BLaER1 (cell line): ENCODE results near the gene TBCEL.

Source experiments
- H3K27ac ChIP-seq: shearing (Covaris generic); formaldehyde crosslinking; 2 replicates; pipeline ENCODE4 v1.8.1; 2022
- H3K27me3 ChIP-seq: shearing (Covaris generic); formaldehyde crosslinking; 2 replicates; pipeline ENCODE4 v1.8.1; 2022
- H3K36me3 ChIP-seq: shearing (Covaris generic); formaldehyde crosslinking; 2 replicates; pipeline ENCODE4 v1.8.1; 2022
- H3K4me1 ChIP-seq: shearing (Covaris generic); formaldehyde crosslinking; 2 replicates; pipeline ENCODE4 v1.8.1; 2022
- H3K4me2 ChIP-seq: shearing (Covaris generic); formaldehyde crosslinking; 2 replicates; pipeline ENCODE4 v1.8.1; 2022
- H3K4me3 ChIP-seq: shearing (Covaris generic); formaldehyde crosslinking; 2 replicates; pipeline ENCODE4 v1.8.1; 2022
- H3K9ac ChIP-seq: shearing (Covaris generic); formaldehyde crosslinking; 2 replicates; pipeline ENCODE4 v1.8.1; 2022
- H3K9me3 ChIP-seq: shearing (Covaris generic); formaldehyde crosslinking; 2 replicates; pipeline ENCODE4 v1.8.1; 2022
- H4K20me1 ChIP-seq: shearing (Covaris generic); formaldehyde crosslinking; 2 replicates; pipeline ENCODE4 v1.8.1; 2022
- Cebpa-rat ChIP-seq: shearing (Covaris generic); IDR thresholded peaks from 2 replicates; pipeline ENCODE4 v1.8.1; 2022

The TBCEL gene

DNA sequence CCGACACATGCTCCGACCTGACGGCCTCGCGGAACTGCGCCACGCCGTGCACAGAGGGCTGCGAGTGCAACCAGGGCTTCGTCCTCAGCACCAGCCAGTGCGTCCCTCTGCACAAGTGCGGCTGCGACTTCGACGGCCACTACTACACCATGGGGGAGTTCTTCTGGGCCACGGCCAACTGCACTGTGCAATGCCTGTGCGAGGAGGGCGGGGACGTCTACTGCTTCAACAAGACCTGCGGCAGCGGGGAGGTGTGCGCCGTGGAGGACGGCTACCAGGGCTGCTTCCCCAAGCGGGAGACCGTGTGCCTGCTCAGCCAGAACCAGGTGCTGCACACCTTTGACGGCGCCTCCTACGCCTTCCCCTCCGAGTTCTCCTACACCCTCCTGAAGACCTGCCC lies 103.9 kb downstream of the TBCEL start:
- H3K4me2 ChIP-seq = no peak overlapping the region
- no peaks in the 10 kb centered on the region for H3K36me3 ChIP-seq
- H3K9ac ChIP-seq = no peak overlapping the region
- H3K27me3 ChIP-seq = no peaks in the 10 kb centered on the region
- no peak for TF ChIP-seq Cebpa-rat
- H3K27ac ChIP-seq = no peak overlapping the region
- H3K4me3 ChIP-seq = no peak overlapping the region
- H4K20me1 ChIP-seq = no peaks in the 10 kb centered on the region
- H3K9me3 ChIP-seq = peaks cover 9% of the 10 kb centered on the region
- H3K4me1 ChIP-seq = peaks cover 11% of the 10 kb centered on the region

DNA sequence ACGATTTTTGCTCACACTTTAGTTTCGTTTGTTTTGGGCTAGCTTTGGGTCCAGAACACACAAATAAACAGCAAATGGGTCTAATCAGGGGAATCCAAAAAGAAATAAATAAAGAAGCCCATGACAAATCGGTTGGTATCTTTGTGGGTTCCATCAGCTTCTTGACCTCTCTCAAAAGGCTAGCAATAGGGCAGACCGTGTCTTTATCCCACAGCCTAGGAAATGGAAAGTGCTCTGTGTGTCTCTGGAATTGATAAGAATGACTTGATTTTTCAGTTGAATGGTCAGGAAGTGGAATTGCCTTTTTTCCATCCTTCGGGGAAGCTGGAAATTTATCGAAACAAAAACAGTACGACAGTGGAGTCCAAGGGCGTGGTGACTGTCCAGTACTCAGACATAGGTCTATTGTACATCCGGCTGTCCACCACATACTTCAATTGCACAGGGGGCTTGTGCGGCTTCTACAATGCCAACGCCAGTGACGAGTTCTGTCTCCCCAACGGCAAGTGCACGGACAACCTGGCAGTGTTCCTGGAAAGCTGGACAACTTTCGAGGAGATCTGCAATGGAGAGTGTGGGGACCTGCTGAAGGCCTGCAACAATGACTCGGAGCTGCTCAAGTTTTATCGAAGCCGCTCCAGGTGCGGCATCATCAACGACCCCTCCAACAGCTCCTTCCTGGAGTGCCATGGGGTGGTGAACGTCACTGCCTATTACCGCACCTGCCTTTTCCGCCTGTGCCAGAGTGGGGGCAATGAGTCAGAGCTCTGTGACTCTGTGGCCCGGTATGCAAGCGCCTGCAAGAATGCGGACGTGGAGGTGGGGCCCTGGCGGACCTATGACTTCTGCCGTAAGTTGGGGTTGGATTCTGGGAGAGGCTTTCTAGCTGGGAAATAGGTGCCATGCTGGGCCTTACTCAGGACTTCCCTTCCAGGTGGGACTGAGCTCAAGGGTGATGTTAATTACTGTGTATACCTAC lies 105.7 kb downstream of the TBCEL start:
- TF ChIP-seq Cebpa-rat = no peak
- peaks cover 14% of the 10 kb centered on the region for H3K4me1 ChIP-seq
- H3K36me3 ChIP-seq = no peaks in the 10 kb centered on the region
- no peak overlapping the region for H3K4me3 ChIP-seq
- no peak overlapping the region for H3K9ac ChIP-seq
- H3K27ac ChIP-seq = no peak overlapping the region
- no peak overlapping the region for H3K4me2 ChIP-seq
- no peaks in the 10 kb centered on the region for H3K27me3 ChIP-seq
- H4K20me1 ChIP-seq = no peaks in the 10 kb centered on the region
- H3K9me3 ChIP-seq = no peaks in the 10 kb centered on the region

DNA sequence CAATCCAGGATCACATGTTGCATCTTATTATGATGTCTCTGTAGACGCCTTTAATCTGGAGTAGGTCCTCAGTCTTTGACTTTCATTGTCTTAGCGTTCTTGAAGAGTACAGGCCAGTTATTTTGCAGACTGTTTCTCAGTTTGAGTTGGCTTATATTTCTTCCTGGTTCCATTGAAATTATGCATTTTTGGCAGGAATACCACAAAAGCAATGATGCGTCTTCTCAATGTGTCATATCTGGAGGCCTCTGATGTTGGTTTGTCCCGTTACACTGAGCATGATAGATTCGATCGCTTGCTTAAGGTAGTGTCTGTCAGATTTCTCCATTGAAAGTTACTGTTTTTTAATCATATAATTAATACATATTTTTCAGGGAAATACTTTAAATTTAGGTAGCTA lies 107.8 kb downstream of the TBCEL start:
- no peaks in the 10 kb centered on the region for H3K36me3 ChIP-seq
- no peak for TF ChIP-seq Cebpa-rat
- H3K4me3 ChIP-seq = no peak overlapping the region
- peaks cover 14% of the 10 kb centered on the region for H3K4me1 ChIP-seq
- H3K9ac ChIP-seq = no peak overlapping the region
- no peak overlapping the region for H3K27ac ChIP-seq
- H4K20me1 ChIP-seq = no peaks in the 10 kb centered on the region
- no peaks in the 10 kb centered on the region for H3K27me3 ChIP-seq
- H3K9me3 ChIP-seq = no peaks in the 10 kb centered on the region
- H3K4me2 ChIP-seq = no peak overlapping the region

DNA sequence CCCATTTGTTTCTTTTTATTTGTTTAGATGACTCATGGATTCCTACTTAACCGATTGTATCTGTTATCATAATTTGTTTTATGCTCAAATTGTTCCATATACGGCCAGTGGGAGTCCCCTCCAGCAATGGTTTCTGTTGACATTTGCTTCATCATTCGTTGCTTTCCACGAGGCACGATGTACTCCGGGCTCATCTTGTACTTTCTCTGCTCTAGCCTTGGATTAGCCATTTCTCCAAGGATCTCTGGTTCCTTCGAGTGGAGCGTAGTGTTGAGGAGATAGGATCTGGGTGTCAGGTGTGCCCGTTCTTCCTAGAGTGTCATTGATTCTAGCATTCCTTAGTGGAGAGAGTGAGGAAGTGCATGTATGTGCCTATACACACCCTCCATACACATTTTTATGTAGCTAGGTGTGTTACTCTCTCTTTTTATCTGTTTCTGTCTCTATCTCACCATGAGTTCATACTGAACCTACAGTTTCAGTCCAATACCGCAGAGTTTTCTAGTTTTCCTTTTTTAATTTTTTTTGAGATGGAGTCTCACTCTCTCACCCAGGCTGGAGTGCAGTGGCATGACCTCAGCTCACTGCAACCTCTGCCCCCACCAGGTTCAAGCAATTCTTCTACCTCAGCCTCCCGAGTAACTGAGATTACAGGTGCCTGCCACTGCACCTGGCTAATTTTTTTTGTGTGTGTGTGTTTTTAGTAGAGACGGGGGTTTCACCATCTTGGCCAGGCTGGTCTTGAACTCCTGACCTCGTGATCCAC lies 108.5 kb downstream of the TBCEL start:
- Histone ChIP-seq H4K20me1 (no peaks in the 10 kb centered on the region), H3K27ac (no peak overlapping the region), H3K4me2 (no peak overlapping the region), H3K4me3 (no peak overlapping the region), H3K9me3 (no peaks in the 10 kb centered on the region), H3K4me1 (peaks cover 14% of the 10 kb centered on the region), H3K9ac (no peak overlapping the region), H3K36me3 (no peaks in the 10 kb centered on the region), H3K27me3 (no peaks in the 10 kb centered on the region)
- TF ChIP-seq Cebpa-rat = no peak

DNA sequence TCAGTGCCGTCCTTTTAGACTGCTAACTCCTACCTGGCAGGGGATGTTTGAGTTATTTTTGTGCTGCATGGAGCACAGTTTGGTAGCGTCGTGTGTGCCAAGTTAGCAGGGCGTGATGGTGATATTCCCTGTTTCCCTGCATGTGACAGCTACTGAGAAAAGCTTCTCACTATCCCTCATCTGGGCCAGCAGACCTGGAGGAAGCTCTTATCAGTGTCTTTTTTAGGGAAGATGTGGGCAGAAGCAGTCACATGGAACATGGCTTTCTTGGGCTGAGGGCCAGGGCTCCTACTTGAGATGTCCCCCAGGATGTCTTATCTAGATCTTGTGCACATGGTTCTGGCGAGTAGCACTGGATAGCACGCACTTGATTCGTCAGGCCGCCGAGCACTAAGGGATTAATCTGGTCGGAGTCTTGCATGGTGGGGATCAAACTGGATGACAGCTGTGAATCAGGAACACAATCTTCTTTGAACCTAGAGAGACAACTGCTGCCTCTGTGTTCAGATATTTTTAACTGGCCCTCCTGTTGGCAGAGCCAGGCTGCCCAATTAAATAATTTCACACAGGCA lies 110.9 kb downstream of the TBCEL start:
- TF ChIP-seq Cebpa-rat = no peak
- no peaks in the 10 kb centered on the region for H3K9me3 ChIP-seq
- H3K4me1 ChIP-seq = peaks cover 14% of the 10 kb centered on the region
- H3K4me2 ChIP-seq = peak overlapping the region; percentile 5; the same call in 1 of the 2 replicates
- H4K20me1 ChIP-seq = no peaks in the 10 kb centered on the region
- H3K27me3 ChIP-seq = no peaks in the 10 kb centered on the region
- no peak overlapping the region for H3K9ac ChIP-seq
- no peak overlapping the region for H3K4me3 ChIP-seq
- no peak overlapping the region for H3K27ac ChIP-seq
- no peaks in the 10 kb centered on the region for H3K36me3 ChIP-seq

DNA sequence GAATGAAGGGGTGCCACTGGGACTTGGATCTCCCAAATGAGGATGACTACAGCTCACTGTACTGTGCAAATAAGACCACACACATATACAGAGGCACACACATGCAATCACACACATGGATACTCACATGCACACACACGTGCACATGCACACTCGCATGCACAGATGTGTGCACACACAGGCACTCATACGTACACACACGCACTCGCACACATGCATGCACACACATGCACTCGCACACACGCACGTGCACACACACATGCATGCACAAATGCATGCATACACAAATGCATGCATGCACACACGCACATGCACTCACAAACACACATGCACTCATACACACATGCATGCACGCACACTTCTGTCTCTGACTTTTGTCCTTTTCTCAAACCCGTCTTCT lies 113.1 kb downstream of the TBCEL start:
- TF ChIP-seq Cebpa-rat = no peak
- no peaks in the 10 kb centered on the region for H3K27me3 ChIP-seq

DNA sequence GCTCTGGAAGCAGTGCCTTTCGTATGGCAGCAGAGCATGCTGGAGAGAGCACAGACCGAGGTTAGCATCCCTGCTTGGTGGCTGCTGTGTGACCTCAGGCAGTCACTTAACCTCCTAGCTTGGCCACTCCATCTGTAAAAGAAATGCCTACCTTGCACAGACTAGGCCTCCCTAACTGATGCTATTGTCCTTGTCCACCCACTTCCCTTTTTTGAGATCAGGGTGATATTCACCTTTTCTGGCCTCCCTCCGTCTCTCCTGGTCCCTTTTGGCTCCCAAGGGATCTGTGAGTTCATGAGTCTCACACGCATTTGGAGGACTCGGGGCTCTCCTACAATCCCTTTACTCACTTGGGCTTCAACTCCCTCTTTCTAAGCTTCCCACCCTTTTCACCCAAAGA lies 114.4 kb downstream of the TBCEL start:
- no peak overlapping the region for H3K27ac ChIP-seq
- no peaks in the 10 kb centered on the region for H3K27me3 ChIP-seq

More for the DNA sequence above, 113.1 kb downstream of the TBCEL start:
- Histone ChIP-seq H3K4me3 (no peak overlapping the region), H3K9ac (no peak overlapping the region), H4K20me1 (no peaks in the 10 kb centered on the region), H3K4me2 (no peak overlapping the region), H3K36me3 (no peaks in the 10 kb centered on the region), H3K4me1 (peaks cover 14% of the 10 kb centered on the region), H3K27ac (no peak overlapping the region), H3K9me3 (no peaks in the 10 kb centered on the region)

DNA sequence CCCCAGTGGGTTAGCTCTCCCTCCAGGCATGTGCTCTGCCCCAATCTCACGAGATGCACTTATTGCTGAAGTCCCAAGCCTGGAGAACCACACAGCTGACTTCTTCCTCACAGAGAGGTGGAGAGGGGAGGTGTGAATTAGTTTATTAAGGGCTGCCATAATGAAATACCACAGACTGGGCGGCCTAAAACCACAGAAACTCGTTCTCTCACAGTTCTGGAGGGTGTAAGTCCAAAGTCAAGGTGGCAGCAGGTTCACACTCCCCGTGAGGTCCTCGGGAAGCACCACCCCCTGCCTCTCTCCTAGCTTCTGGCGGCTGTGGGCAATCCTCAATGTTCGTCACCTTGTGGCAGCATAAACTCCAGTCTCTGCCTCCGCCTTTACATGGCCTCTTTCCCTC lies 116.5 kb downstream of the TBCEL start:
- Histone ChIP-seq H3K36me3 (no peaks in the 10 kb centered on the region), H3K9me3 (no peaks in the 10 kb centered on the region), H3K4me3 (no peak overlapping the region), H4K20me1 (no peaks in the 10 kb centered on the region), H3K27ac (no peak overlapping the region), H3K27me3 (no peaks in the 10 kb centered on the region), H3K4me2 (no peak overlapping the region), H3K4me1 (peaks cover 14% of the 10 kb centered on the region), H3K9ac (no peak overlapping the region)
- no peak for TF ChIP-seq Cebpa-rat

More for the DNA sequence above, 114.4 kb downstream of the TBCEL start:
- H3K36me3 ChIP-seq = no peaks in the 10 kb centered on the region
- H3K9me3 ChIP-seq = no peaks in the 10 kb centered on the region
- peaks cover 10% of the 10 kb centered on the region for H3K4me1 ChIP-seq
- no peaks in the 10 kb centered on the region for H4K20me1 ChIP-seq
- no peak overlapping the region for H3K4me3 ChIP-seq
- H3K4me2 ChIP-seq = no peak overlapping the region
- no peak for TF ChIP-seq Cebpa-rat
- H3K9ac ChIP-seq = no peak overlapping the region
